Gastrocnemius medialis (tissue), 4 donors: ENCODE measurements around the gene MS4A4E.

ENCODE experiments used
- POLR2A ChIP-seq, 2 donors: fragments of 450-650 bp; IDR thresholded peaks; one replicate each; pipeline ENCODE4 v1.6.1; 2017; ENCODE audit warnings: antibody characterized with exemption in 2 of 2, mild to moderate bottlenecking in 2 of 2, moderate library complexity in 2 of 2
- TF ChIP-seq, protein P1 (sequence below), 5 experiments: fragments of 450-650 bp in 3 of 5; fragments of 200-600 bp in 2 of 5; sonication (generic) in 2 of 5; IDR thresholded peaks in 4 of 5; conservative IDR thresholded peaks in 1 of 5; 1 replicate in 4 of 5; 2 replicates in 1 of 5; pipeline ENCODE4 v1.5.1; 2016 to 2019; ENCODE audit warnings: antibody characterized with exemption in 5 of 5, mild to moderate bottlenecking in 3 of 5, moderate library complexity in 3 of 5

DNA sequence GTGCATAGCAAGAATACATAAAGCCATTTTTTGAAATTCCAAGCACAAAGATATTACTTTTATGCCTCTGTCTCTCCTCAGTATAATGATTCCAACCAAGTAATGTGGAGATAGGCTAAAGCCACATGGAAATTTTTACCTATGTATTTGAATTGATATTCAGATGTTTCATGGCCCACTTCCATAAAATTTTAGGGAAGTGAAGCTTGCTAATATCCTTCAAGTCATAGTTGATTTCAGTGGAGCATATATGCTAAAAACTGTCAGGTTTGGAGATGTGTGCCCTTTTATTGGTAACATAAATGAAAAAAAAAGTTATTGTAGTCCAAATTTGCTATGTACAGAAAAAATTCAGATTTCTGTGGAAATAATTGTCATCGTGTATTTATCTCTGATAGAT is 12.3 kb downstream of the MS4A4E start:
- TF ChIP-seq, protein P1, sequence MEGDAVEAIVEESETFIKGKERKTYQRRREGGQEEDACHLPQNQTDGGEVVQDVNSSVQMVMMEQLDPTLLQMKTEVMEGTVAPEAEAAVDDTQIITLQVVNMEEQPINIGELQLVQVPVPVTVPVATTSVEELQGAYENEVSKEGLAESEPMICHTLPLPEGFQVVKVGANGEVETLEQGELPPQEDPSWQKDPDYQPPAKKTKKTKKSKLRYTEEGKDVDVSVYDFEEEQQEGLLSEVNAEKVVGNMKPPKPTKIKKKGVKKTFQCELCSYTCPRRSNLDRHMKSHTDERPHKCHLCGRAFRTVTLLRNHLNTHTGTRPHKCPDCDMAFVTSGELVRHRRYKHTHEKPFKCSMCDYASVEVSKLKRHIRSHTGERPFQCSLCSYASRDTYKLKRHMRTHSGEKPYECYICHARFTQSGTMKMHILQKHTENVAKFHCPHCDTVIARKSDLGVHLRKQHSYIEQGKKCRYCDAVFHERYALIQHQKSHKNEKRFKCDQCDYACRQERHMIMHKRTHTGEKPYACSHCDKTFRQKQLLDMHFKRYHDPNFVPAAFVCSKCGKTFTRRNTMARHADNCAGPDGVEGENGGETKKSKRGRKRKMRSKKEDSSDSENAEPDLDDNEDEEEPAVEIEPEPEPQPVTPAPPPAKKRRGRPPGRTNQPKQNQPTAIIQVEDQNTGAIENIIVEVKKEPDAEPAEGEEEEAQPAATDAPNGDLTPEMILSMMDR (IDR thresholded peaks at IDR 0.05 in 4 of 5, conservative IDR thresholded peaks at IDR 0.05 in 1 of 5), result no peak
- TF ChIP-seq POLR2A (IDR thresholded peaks at IDR 0.05), result no peak
